ENCODE results near the gene CCNO.

Gene CCNO, protein sequence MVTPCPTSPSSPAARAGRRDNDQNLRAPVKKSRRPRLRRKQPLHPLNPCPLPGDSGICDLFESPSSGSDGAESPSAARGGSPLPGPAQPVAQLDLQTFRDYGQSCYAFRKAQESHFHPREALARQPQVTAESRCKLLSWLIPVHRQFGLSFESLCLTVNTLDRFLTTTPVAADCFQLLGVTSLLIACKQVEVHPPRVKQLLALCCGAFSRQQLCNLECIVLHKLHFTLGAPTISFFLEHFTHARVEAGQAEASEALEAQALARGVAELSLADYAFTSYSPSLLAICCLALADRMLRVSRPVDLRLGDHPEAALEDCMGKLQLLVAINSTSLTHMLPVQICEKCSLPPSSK
- total RNA-seq = 0 to 0.12 (median 0) reads per million in 18 experiments

DNA sequence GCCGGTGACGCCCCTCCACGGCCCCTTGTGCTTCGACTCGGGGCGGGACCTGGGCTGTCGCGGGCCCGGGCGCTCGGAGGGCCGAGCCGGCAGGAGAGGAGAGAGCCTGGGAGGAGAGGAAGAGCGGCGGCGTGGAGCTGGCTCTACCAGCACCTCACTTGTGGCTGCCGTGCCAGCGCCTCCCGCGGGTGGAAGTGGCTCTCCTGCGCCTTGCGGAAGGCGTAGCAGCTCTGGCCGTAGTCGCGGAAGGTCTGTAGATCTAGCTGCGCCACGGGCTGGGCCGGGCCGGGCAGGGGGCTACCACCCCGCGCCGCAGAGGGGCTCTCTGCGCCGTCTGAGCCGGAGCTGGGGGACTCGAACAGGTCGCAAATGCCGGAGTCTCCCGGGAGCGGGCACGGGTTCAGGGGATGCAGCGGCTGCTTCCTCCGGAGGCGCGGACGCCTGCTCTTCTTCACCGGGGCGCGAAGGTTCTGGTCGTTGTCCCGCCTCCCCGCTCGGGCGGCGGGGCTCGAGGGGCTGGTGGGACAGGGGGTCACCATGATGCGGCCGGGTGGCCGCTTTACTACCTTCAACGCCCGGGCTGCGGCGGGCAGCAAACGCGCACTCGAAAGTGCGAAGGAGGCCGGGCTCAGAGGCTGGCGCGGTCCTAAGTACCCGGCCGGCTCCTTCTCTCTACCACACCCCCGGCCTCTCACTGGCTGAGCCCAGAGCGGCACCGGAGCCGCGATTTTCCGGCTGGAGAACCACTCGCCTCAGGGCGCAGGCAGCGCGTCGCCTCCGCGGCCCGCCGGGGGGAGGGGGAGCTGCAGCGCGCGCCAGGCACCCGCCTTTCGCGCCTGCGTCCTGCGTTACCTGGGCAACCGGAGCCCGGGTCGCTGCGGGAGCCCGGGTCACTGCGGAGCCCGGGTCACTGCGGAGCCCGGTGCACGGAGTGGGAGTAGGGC lies at the start of gene CCNO:
Gene CCNO, minus strand, starts transcription at position 624 of the 944 bp plus-strand sequence. Its CDS starts 85 bp downstream, at position 539.
- DNase-seq = peak; percentile 24 to 57

DNA sequence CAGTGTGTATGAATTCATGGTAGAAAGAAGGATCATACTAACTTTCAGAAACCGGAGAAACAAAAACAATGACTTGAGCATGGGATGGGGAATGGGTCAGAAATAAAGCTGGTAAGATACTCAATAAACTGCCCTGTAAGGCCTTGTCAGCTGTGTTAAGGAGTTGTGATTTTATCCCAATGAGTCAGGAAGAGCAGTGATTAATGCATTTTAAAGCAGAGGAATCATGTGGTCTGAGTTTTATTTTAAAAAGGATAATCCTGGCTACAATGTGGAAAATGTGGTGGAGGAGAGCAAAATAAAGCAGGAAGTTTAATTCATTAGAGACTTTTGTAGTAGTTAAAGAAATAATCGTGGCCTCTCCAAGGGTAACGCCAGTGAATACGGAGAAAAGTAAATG lies 45.4 kb upstream of the CCNO start:
- DNase-seq = no peak

DNA sequence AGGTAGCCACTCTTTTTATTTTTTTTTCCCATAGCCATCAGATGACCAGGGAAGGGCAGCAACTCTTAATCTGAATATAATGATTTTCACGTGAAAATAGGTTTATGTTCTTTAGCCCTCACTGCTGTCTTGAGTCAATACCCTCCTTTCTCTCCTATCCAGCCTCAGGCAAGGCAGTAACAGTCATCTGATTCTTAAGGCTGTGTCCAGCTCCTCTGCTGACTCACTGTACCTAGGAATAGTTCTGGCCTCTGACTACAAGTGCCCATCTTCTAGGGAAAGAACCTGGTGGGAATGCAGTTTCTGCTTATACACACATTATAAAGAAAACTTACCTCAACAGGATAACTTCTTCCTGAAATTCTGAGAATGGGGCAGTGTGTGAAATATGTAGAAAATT lies 43.4 kb upstream of the CCNO start:
- no peak for DNase-seq

DNA sequence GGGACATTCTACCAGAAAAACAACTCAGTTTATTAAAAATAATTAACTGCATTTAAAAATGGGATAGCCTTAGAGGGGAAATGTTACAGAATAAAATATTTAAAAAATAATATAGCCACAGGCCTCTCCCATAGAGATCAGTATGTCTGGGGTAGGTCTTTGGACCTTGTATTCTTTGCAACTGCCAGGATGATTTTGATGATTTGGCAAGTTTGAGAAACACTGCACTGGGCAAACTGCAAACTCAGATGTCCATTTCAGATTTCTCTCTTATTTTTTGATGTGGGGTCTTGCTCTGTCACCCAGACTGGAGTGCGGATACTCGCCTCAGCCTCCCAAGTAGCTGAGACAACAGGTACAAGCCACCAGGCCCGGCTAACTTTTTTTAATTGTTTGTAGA lies 24.9 kb upstream of the CCNO start:
- DNase-seq = no peak

DNA sequence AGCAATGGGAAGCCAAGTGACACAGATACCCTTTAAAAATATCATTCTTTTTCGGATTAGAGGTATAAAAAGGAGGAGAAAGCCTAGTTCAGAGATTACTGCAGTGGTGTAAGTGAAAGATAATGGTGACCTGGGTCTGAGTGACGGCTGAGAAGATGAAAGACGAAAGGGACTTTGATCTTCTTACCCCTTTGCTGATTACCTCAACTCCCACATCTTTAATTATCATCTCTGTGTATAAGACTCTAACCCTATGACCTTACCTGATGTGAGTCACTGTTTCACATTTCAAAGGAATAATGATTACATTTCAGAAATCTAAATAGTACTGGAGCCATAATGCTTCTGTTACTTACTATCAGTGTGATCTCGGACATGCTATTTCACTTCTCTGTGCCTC lies 21.4 kb upstream of the CCNO start:
- DNase-seq = no peak

DNA sequence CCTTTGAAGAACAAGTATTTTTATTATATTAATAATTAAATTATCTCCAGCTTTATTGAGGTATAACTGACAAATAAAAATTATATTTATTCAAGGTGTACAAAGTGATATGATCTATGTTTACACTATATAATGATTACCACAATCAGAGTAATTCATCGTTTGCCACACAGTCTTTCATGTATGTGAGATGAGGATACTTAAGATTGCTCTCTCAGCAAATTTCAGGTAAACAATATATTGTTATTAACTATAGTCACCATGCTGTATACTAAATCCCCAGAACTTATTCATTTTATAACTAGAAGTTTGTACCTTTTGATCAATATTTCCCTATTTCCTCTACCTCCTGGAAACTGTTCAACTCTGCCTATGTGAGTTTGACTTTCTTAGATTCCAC lies 16.7 kb upstream of the CCNO start:
- no peak for DNase-seq

DNA sequence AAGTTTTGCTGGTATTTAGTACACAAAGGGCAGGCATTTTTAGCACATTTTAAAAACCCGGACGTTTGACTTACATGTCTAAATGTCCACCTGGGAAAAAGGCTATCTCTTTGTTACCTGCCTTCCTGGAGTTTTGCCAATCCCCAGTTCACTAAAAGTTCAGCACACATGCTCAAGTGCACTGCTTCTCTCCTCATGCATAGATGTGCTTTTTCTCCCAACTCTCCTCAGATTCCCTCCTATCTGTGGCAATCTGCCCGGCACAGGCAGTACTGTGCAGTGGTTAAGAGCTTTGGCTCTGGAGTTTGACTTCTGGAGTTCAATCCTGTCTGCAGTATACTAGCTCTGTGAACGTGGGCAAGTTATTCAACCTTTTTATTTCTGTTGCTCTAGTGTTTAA lies 8.3 kb upstream of the CCNO start:
- DNase-seq = no peak

DNA sequence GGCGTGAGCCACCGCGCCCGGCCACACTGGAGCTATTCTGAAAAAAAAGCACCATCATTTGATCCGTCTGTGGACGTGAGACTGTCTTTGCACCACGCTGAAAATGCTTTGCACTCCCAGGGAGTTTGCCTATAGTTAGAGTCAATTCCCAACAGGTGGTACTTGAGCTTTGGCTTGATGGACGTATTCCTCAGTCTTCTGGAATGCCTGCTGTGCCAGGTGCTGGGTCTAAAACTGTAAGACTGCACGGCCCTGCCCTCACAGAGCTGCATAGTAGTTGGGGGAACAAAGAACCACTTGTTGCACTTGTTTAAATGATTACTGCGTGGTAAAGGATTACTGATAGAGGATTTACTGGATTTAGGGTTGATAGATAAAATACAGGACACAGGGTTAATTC lies 3.4 kb upstream of the CCNO start:
- no peak for DNase-seq

DNA sequence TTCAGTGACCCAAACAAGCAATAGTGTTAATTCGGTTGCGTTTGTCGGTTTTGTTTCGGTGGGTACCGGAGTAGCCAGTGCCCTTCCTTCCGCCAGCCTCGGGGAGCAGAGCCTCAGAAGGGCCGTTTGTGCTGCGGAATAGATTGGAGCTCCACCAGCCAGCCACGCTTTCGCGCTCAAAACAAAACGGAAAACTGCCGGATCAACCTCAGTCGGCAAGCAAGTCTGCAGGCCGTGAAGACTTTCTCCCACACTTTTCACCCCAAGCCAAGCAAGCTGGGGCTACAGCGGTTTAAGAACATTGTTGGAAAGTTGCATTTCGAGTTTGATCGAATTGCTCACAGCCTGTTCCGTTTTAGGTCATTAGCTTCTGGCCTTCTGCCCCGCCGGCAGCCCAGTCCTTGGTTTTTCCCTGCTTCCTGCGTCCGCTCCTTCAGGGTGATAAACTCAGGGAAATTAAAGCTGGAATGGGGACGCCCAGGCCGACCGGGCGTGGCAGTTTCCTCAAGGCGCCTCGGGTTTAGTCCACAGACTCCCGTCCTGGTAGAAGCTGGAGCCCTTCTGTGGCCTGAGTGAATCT lies 803 bp upstream of the CCNO start:
- no peak for DNase-seq

DNA sequence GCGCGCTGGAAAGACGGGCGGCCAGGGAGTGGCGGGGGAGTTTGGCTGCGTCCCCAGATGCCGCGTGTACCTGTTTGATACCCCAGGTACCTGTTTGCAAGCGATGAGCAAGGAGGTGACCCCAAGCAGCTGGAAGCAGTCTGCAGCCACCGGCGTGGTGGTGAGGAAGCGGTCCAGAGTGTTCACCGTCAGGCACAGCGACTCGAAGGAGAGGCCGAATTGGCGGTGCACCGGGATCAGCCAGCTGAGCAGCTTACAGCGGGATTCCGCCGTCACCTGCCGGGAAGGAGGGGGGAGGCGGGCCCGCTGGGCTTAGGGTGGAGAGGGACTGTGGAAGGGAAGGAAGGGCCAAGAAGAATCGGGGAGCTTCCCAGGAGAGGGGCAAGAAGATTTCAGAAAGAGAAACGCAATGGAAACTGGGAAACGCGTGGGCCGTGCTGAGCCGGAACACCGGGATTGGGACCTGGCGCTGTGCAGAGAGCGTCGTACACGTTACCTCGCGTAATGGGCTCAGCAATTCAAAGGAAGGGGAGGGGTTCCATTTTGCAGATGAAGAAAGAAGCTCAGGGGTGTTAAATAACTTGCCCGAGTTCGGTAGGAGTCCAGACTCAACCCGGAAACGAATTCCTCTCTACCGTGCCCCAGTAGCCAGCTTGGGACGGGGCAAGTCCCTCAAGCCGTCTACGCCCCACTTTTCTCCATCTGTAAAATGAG lies 980 bp downstream of the CCNO start:
- no peak for DNase-seq

DNA sequence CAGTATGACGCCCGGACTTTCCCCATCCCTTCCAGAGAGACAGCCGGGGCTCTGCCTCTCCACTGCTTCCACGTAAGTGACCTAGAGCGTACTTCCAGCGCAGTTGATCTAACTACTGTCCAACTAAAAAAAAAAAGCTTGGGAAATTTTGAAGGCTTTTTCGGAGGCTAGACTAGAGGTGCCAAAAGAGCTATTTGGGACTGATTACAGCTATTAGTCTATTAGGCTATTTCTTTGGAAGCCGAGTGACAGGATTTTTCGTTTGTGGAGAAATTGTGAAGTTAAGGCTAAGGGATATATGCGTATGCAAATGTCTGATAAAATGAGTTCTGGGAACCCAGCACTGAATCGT lies 1.5 kb downstream of the CCNO start:
- DNase-seq = no peak

DNA sequence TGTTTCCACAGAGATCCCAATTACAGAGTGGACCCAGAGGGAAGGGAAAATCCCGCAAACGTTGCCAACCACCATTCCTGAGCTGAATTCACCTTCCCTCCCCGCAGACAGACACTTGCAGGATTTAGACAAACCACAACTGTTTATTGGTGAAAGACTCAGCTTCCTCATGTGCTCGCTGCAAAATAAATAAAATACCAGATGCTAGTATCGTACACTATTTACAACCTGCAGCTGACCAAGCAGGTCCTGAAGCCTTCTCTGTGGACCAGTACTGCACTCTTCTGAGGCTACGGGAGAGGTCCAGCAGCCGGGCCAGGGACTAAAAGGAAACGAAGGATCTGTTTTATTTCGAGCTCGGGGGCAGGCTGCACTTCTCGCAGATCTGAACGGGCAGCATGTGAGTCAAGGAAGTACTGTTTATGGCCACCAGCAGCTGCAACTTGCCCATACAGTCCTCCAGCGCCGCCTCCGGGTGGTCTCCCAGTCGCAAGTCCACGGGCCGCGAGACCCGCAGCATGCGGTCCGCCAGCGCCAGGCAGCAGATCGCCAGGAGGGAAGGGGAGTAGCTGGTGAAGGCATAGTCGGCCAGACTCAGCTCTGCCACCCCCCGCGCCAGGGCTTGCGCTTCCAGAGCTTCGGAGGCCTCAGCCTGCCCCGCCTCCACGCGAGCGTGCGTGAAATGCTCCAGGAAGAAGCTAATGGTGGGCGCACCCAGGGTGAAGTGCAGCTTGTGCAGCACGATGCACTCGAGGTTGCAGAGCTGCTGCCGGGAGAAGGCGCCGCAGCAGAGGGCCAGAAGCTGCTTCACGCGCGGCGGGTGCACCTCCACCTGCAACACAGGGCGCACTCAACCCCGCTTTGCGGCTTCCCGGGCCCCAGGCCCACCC lies 2.1 kb downstream of the CCNO start:
- peak in 1 of 2 donors; percentile 25 for DNase-seq

DNA sequence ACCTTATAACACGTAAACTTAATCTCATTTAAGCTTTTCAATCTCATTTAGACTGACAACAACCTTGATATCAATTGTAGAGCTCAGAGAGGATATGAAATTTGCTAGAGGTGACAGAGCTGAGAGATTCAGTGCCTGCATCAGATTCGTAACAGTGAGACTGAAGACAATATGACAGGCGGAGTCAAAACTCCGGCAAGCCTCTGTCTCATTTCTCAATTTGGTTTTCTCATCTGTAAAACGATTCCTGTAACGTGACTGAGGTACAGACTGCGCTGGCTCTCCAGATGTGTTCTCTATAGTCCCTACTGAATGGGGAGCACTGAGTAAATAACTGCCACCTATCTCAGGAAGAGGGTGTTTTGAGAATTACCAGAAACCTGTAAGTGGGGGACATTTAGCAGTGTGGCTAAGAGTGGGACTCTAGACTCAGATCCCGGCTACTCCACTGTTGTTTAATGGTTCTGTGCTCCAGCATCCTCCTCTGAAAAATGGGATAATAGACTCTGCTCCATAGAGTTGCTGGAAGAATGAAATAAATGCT lies 3.2 kb downstream of the CCNO start:
- DNase-seq = no peak

DNA sequence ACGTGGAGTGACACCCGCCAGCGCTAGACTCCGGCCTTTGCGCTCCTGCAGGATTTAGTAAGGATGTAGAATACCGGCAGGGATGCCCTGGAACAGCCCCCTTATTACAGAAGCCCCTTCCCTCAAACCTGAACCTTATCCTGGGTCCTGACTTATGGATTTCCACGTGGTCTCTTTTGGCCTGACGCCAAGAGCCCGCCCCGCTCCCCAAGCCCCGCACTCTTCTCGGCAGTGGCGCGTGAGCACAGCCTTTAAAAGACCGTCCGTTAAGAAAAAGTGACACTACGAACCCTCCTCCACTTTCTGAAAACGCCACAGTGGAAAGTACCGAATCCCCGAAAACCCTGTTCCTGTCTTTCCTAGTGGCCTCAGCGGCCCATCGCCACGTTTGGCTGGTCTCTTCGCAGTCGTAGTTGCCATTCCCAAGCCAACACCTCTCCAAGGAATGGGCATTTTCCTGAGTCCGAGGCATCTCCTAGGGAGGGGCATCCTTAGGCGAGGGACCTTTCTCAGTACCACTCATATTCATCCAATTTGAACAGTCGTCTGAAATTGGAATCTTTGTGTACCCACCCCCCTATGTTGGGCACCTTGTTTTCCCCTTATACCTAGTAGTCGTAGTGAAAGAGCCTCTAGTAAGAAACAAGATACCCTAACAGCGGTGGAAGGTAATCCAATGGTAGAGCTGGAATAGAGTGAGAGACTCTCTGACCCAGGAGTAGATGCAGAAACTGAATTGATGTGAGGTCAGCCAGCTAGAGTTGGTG lies 5.6 kb downstream of the CCNO start:
- no peak for DNase-seq

DNA sequence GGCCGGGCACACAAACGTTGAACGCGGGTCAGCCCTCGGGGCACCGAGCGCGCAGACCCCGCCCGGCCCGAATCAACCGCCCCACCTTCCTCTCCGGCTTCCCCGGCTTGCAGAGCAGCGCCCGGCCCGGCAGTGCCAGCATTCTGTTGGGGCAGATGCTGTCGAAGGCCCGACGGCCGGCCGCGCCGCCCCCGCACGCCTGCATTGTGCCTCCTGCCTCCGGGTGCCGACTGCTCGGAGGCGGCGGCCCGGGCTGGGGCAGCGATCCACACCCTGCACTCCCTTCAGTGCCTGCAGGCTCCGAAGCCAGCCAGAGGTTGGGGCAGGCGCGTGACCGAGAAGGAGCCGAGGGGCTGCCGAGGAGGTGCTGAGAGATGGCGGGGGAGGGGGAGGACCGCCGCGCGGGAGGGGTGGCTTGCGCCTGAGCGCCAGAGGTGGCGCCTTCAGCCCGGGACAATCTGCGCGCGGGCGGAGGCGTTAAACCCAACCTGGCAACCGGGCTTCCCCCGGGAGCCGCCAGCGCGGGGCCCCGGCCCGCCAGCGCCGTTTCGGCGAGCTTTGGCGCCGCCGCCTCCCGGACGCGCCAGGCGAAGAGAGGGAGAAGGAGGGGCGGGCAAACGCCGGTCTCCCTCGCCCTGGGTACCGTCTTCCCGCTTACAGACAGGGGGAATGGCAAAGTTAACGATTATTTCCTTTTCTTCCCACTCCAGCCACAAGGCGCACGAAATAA lies 6.3 kb downstream of the CCNO start, which contains the start of gene MCIDAS:
Gene MCIDAS, minus strand, starts transcription at position 382 of the 730 bp plus-strand sequence. Its CDS starts 177 bp downstream, at position 205.
- DNase-seq = no peak

DNA sequence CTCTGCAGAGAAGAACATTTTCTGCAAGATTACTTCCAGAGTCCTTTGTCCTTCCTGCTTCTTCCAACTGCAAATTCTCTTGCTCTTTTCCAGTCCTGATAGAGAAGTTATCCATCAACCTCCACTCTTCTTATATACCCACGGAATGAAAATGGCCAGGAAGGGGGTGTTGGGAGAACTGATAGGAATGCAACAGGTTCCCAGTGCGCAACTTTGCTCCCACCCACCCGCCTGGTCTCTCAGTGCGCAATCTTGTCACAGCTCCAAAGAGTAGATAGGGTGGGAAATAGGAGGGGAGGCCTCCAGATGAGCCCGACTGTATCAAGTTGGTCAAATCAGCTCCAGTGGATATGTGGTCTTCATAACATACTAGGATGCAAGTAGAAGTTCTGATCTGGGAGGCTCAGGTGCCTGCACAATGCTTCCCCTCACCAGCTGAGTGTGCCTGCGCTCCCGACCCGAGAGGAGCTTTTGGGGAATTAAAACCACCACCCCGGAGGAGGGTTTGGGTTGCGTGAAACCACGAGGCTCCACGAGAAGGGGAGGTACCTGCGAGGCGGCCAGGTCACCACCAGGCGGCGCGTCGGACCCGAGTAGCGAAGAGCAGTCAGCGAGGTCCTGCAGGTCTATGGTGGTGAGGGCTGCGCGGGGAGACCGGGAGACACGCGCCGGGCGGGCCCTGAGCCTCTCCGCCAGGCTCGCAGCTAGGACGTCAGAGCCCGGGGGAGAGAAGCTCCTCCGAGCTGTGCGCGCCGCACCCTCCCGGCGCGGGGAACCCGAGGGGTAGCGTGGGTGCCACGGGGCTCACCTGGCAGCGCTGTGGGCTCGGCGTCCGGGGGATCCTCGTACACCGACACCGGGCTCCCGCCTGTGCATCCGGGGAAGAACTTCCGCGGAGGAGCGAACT lies 7.1 kb downstream of the CCNO start:
- no peak for DNase-seq

DNA sequence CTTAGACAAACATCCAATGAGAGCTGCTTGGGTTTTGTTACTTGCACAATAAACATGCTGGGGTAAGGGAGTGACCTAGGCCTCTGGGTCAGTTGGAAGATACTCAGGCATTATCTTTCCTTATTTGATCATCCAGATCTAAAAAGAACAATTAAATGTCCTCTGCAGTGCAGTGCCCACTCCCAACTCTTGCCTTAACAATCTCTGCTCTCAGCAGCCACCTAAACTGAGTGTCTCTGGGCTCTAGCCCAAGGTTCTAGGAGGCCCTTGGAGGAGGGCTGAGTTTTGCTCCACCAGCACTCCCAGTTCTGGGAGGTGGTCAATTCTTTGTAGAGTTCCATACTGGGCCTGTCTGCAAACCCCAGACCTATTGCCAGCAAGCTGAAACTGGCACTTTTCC lies 8.1 kb downstream of the CCNO start:
- no peak for DNase-seq

DNA sequence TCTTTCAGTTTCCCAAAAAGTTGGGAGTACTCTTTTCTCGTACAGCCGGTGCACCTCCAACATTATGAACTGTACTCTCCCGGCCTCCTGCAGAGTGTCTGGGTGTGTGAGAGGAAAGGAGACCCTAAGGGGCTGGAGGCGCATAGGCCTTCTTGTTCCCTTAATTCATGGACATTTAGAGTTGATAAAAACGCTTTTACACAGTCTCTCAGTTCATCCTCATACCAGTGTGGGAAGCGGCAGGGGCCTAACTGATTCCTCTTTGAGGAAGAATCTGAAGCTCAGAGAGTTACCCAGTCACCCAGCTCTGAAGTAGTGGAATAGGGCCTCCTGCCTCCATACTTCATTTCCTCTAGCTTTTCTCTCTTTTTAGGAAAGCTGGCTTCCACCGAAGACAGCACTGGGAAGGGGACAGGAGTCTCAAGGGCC lies 9.6 kb downstream of the CCNO start:
- no peak for DNase-seq

All from inflammatory macrophage (primary cell).